A549 (cell line): ENCODE results near the gene AFF2. TPM values are rescaled to one million over a fixed set of nuclear protein-coding genes. Genes with fewer than 3 reads are reported as not detected.

Source experiments
- ATAC-seq, 2 experiments: fragments of 200-7000 bp in 1 of 2; fragments of >200 bp in 1 of 2; cut with Nextera tagmentation in 1 of 2; cut with Tn5 transposase in 1 of 2; 3 replicates each; pipeline versions ENCODE4 v1.8.0 to v1.9.1; 2018 to 2020; ENCODE audit warnings: mild to moderate bottlenecking in 1 of 2, moderate library complexity in 1 of 2
- CTCF ChIA-PET: fragments of 300-600 bp; sonication (Branson Sonifier 250); formaldehyde crosslinking; extraction: SDS; loops from one replicate; lab custom pipeline; 2021; ENCODE audit warnings: antibody characterized with exemption, inconsistent platforms; lab: Yijun Ruan, JAX
- POLR2A ChIA-PET: fragments of 350-600 bp; formaldehyde crosslinking; extraction: SDS; loops from one replicate; lab custom pipeline; 2021; ENCODE audit warnings: antibody characterized with exemption, inconsistent platforms; lab: Yijun Ruan, JAX
- DNase-seq, 2 experiments: peaks; one replicate each; pipeline versions ENCODE4 v3.0.0 to v3.0.0-alpha.2; 2011 to 2016; ENCODE audit warnings: low read depth in 1 of 2, low spot score in 1 of 2
- FAIRE-seq: peaks from 2 replicates; lab custom pipeline; 2011; peaks lifted over from hg19 to GRCh38; lab: Jason Lieb, UNC
- H3K27ac ChIP-seq, 2 experiments: fragments of >200 bp; sonication (Bioruptor Twin); formaldehyde crosslinking; 3 replicates each; pipeline ENCODE4 v1.5.1; 2016 to 2017
- H3K4me1 ChIP-seq: fragments of >200 bp; sonication (Bioruptor Twin); formaldehyde crosslinking; 3 replicates; pipeline ENCODE4 v1.6.1; 2016
- H3K4me2 ChIP-seq: fragments of >200 bp; sonication (Bioruptor Twin); formaldehyde crosslinking; 3 replicates; pipeline ENCODE4 v1.6.1; 2016
- H3K4me3 ChIP-seq: fragments of >200 bp; sonication (Bioruptor Twin); formaldehyde crosslinking; 3 replicates; pipeline ENCODE4 v1.5.1; 2016
- H3K9me3 ChIP-seq: fragments of >200 bp; sonication (Bioruptor Twin); formaldehyde crosslinking; 3 replicates; pipeline ENCODE4 v1.6.1; 2016
- ATOH8 ChIP-seq: fragments of 250-450 bp; sonication (Bioruptor Pico); IDR thresholded peaks from 2 replicates; pipeline ENCODE4 v1.5.0; 2020; ENCODE audit warnings: low read depth, mild to moderate bottlenecking, moderate library complexity
- BCL3 ChIP-seq: fragments of >200 bp; sonication (Bioruptor Twin); formaldehyde crosslinking; IDR thresholded peaks from 3 replicates; pipeline ENCODE4 v1.6.1; 2016
- BHLHE40 ChIP-seq: IDR thresholded peaks from 2 replicates; pipeline ENCODE4 v1.6.1; 2012; ENCODE audit warnings: low read depth, low read length, inconsistent platforms
- CHD2 ChIP-seq: fragments of 150-350 bp; IDR thresholded peaks from 2 replicates; pipeline ENCODE4 v1.6.1; 2014; ENCODE audit warnings: low read length; ENCODE audit not compliant: partially characterized antibody
- E2F6 ChIP-seq: IDR thresholded peaks from 2 replicates; pipeline ENCODE4 v1.6.1; 2012; ENCODE audit warnings: low read depth, borderline replicate concordance
- EHF ChIP-seq: fragments of 250-450 bp; sonication (Bioruptor Pico); IDR thresholded peaks from 2 replicates; pipeline ENCODE4 v1.5.0; 2020; ENCODE audit warnings: mild to moderate bottlenecking
- HMGXB4 ChIP-seq: fragments of 250-450 bp; sonication (Bioruptor Pico); IDR thresholded peaks from 2 replicates; pipeline ENCODE4 v1.5.0; 2021; ENCODE audit warnings: mild to moderate bottlenecking, moderate library complexity, borderline replicate concordance
- JUN ChIP-seq, 2 experiments: fragments of >200 bp; sonication (Bioruptor Twin); formaldehyde crosslinking; IDR thresholded peaks; 2 replicates in 1 of 2; 3 replicates in 1 of 2; pipeline ENCODE4 v1.6.1; 2016 to 2017
- KDM5A ChIP-seq: fragments of 200-600 bp; sonication (generic); IDR thresholded peaks from 2 replicates; pipeline ENCODE4 v1.6.1; 2016; ENCODE audit warnings: antibody characterized with exemption, mild to moderate bottlenecking
- NFE2L2 ChIP-seq: fragments of 150-350 bp; conservative IDR thresholded peaks from 2 replicates; pipeline ENCODE4 v1.6.1; 2014; ENCODE audit warnings: low read length
- RCOR1 ChIP-seq: fragments of 150-350 bp; IDR thresholded peaks from 2 replicates; pipeline ENCODE4 v1.6.1; 2014; ENCODE audit warnings: antibody characterized with exemption, low read length, low read depth
- REST ChIP-seq: fragments of 200-600 bp; sonication (generic); IDR thresholded peaks from 2 replicates; pipeline ENCODE4 v1.6.1; 2016; ENCODE audit warnings: antibody characterized with exemption, mild to moderate bottlenecking, moderate library complexity
- SREBF2 ChIP-seq: fragments of 450-650 bp; IDR thresholded peaks from 2 replicates; pipeline ENCODE4 v1.6.1; 2014; ENCODE audit warnings: mild to moderate bottlenecking, moderate library complexity
- ZNF302 ChIP-seq: fragments of 250-450 bp; sonication (Bioruptor Pico); IDR thresholded peaks from 2 replicates; pipeline ENCODE4 v1.9.0; 2021; ENCODE audit warnings: inconsistent platforms, mild to moderate bottlenecking, moderate library complexity
- WGBS: methylation state at CpG from one replicate; pipeline ENCODE4 v1.1.6; 2017; ENCODE audit errors: missing lambda C conversion rate; 5-methylcytosine and 5-hydroxymethylcytosine counted together
- polyA plus RNA-seq, 4 experiments: library from polyadenylated mRNA; depleted of rRNA in 3 of 4; stranded (reverse); fragments of >200 nt; fragmentation: RNase III in 1 of 4; extraction: RNeasy Plus Mini Kit Qiagen cat#74134 plus additional on column Dnase treatment in 1 of 4; gene quantifications; 2 replicates in 3 of 4; 3 replicates in 1 of 4; pipeline ENCODE4 v1.2.3, GENCODE V29; 2011 to 2017

Gene AFF2
- polyA plus RNA-seq, 2 of the 4 experiments (the other 2 are of a cell fraction), result 0.04 TPM; not detected in 1

DNA sequence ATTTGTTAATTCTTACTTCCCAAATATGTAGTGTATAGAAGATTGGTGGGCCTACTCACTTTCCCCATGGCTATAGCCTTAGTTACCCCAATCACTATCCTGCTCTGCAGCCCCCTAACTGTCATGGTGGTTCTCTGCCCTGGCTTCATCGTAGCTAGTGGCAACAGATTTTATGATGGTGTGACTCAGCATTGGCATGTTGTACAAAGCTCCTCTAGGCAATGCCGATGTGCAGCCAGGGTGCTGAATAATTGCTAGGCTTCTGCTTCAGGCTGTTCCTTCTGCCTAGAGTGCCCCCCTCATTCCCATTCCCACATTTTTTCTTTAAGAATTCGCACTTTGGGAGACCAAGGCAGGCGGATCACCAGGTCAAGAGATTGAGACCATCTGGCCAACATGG, 35.2 kb downstream of the AFF2 start (continued):
- TF ChIP-seq RCOR1, result no peak

GRCh38 chrX:148536961-148537360, 36.5 kb downstream of the AFF2 start:
- H3K4me1 ChIP-seq, result no peaks in the 10 kb centered on the region
- no peak overlapping the region for H3K27ac ChIP-seq
- FAIRE-seq (peak; percentile 59), ATAC-seq (no peak), DNase-seq (no peak)
- no peaks in the 10 kb centered on the region for H3K9me3 ChIP-seq
- no peak for TF ChIP-seq ZNF302 (CRISPR knock-in tag)
- no peak for TF ChIP-seq JUN (IDR thresholded peaks at IDR 0.05)
- TF ChIP-seq BHLHE40, result no peak
- TF ChIP-seq, all 56 proteins: peak for 0
- no peak overlapping the region for H3K4me3 ChIP-seq
- POLR2A ChIA-PET, result no interaction called here
- 9% methylated on average over 1 of the region's 1 CpG for WGBS
- CTCF ChIA-PET, result interaction anchor here (1.6 kb wide), 1 partner anchor 15 kb away, joined by 3 read pairs; no protein-coding TSS in a partner anchor
- H3K4me2 ChIP-seq, result no peak overlapping the region

DNA sequence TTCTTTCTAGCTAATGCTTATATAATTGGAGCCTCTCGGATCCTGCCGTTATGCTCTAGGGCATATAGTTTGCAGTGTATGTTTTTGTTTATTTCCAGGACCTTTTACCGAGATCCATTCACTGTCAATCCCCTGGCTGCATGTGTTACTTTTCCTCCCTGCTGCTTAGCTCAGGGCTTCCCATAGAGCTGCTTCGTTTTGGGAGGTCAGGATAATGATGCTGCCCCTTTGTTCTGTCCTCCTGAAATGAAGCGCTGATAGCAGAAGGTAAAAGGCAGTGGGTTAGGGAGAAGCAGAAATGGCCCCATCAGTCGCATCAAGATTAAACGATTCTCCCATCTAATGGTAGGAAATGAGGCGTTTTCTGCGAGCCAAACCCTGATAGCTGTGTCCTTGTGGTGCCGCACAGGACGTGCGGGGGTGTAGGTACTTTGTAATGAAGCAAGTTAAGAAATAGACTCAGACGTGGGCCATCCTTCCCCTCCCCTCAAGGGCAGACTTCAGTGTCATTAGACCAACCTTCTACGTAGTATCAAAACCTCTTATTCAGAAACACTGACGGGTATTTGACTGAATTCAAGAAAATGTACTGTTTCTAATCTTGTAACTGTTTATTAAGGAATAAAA, 37.3 kb downstream of the AFF2 start:
- H3K4me3 ChIP-seq, result no peak overlapping the region
- H3K27ac ChIP-seq, result no peak overlapping the region
- no peak for FAIRE-seq
- no peak overlapping the region for H3K4me2 ChIP-seq
- 11% methylated on average over 15 of the region's 15 CpGs for WGBS
- no peak for DNase-seq
- CTCF ChIA-PET, result interaction anchor here (1.6 kb wide), 1 partner anchor 14 kb away, joined by 3 read pairs; no protein-coding TSS in a partner anchor
- POLR2A ChIA-PET, result no interaction called here
- TF ChIP-seq HMGXB4, result no peak
- TF ChIP-seq EHF (CRISPR knock-in tag), result no peak
- no peak for TF ChIP-seq CHD2
- TF ChIP-seq NFE2L2, result no peak
- TF ChIP-seq REST, result no peak
- no peak for TF ChIP-seq KDM5A
- TF ChIP-seq ATOH8 (CRISPR knock-in tag), result no peak
- TF ChIP-seq E2F6, result no peak
- TF ChIP-seq, all 56 proteins: peak for 0
- no peaks in the 10 kb centered on the region for H3K9me3 ChIP-seq
- H3K4me1 ChIP-seq, result no peaks in the 10 kb centered on the region
- no peak for ATAC-seq

GRCh38 chrX:148538582-148538981, 38.2 kb downstream of the AFF2 start:
- no peak for FAIRE-seq
- Histone ChIP-seq H3K4me2 (no peak overlapping the region), H3K4me1 (no peaks in the 10 kb centered on the region), H3K27ac (no peak overlapping the region), H3K4me3 (no peak overlapping the region), H3K9me3 (no peaks in the 10 kb centered on the region)
- no peak for DNase-seq
- CTCF ChIA-PET, result interaction anchor here (1.0 kb wide), 1 partner anchor 933 kb away, joined by 3 read pairs; no protein-coding TSS in a partner anchor
- POLR2A ChIA-PET, result no interaction called here
- no peak for ATAC-seq
- TF ChIP-seq SREBF2 (no peak), JUN (IDR thresholded peaks at IDR 0.05) (no peak), BCL3 (no peak), E2F6 (no peak)
- WGBS, result 2% methylated on average over 2 of the region's 2 CpGs
